Measurements from ENCODE around the gene GNAZ.

Gene GNAZ

DNA sequence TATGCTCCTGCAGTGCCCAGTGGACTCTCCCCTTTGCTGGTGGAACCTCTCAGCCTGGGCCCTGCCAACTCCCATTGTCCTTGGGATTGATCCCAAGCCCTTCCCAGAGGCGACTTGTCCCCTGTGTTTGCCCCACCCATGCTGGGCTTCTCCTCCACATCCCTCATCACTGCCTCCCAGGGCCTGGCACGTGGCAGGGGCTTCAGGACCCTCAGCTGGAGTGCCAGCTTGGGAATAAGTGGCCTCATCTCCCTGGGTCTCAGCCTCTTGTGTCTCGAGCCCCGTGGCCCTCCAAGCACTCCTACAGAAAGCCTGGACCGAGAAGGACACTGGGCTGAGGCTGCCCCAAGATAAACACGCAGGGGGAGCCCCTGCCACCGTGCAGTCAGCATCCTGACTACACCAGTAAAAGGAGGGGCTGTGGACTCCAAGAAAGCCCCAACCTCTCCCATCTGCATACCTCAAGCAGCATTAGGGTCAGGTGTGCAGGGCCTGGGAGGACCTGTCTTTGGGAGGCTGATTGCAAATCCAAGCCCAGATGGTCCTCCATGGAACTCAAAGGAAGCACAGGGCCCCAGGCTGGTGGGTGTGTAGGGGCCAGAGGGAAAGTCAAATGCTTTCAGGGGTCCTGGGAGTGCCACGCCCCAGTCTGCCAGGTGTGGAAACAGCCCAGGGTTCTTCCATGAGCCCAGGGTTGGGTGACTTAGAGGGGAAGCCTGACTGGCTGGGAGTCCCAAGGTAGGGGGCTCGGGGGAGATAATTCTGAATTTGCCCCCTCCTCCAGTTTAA lies 9.5 kb upstream of the GNAZ start:
- TF ChIP-seq EZH2 (IDR thresholded peaks at IDR 0.05) (no peak), POLR2AphosphoS5 (IDR thresholded peaks at IDR 0.05; ENCODE audit: borderline replicate concordance, low read depth, low read length) (no peak), FOXP2 (optimal IDR thresholded peaks at IDR 0.05; ENCODE audit: control extremely low read depth, extremely low read length, insufficient read depth) (no peak)
- no peak for DNase-seq (ENCODE audit: low read depth, low spot score)
- Histone ChIP-seq H3K36me3 (ENCODE audit: insufficient read depth, low read length) (no peaks in the 10 kb centered on the region), H3K27ac (no peak overlapping the region), H3K9ac (ENCODE audit: insufficient read length) (no peak overlapping the region), H3K9me3 (ENCODE audit: low read depth, low read length) (no peaks in the 10 kb centered on the region), H3K4me3 (no peak overlapping the region)

GRCh38 chr22:23061471-23062280 lies 8.6 kb upstream of the GNAZ start:
- H3K9me3 ChIP-seq (ENCODE audit: low read depth, low read length) = no peaks in the 10 kb centered on the region
- H3K27ac ChIP-seq = no peak overlapping the region
- H3K36me3 ChIP-seq (ENCODE audit: insufficient read depth, low read length) = no peaks in the 10 kb centered on the region
- no peak for DNase-seq (ENCODE audit: low read depth, low spot score)
- H3K4me3 ChIP-seq = no peak overlapping the region
- TF ChIP-seq FOXP2 (optimal IDR thresholded peaks at IDR 0.05; ENCODE audit: control extremely low read depth, extremely low read length, insufficient read depth) (no peak), EZH2 (IDR thresholded peaks at IDR 0.05) (no peak), POLR2AphosphoS5 (IDR thresholded peaks at IDR 0.05; ENCODE audit: borderline replicate concordance, low read depth, low read length) (no peak)
- H3K9ac ChIP-seq (ENCODE audit: insufficient read length) = no peak overlapping the region

DNA sequence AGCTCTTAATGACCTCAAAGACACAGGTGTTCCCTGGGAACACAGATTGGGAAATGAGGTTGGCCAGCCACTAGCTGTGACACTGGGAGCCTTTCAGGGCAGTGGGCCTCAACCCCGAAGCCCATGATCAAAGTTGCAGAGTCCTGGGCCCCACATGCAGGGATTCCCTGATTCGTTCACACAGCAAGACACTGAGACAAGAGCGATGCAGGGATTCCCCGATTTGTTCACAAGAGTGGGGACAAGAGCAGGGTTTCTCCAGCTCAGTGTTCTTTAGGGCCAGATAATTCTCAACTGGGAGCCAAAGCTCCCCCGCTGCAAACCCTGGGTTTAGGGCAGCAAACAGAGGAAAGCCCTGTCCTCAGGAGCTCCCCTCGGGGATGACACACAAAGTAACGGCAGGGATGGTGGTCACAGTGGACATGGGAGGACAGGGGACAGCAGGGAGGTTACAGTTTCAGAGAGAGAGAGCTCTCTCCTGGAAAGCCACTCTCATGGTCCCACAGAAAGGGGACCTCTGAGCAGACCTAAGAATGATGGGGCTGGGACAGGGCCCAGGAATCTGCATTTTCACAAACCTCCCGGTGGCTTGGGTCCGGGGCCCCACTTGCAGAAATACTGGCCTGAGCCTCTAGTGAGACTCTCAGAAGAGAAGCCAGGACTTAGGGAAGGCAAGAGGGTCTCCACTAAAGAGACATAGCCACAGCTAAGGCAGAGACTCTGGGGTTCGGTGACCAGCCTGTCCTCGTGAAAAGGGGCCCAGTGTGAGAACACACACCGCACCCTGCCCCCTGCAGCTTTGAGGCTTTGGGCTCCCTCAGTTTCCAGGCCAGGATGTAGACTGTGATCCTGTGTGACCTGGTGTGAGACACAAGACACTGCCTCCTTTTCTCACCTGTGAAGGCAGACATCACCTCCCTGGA lies 7.4 kb upstream of the GNAZ start:
- H3K4me3 ChIP-seq = no peak overlapping the region
- DNase-seq (ENCODE audit: low read depth, low spot score) = no peak
- no peak for TF ChIP-seq EZH2 (IDR thresholded peaks at IDR 0.05)
- TF ChIP-seq POLR2AphosphoS5 (IDR thresholded peaks at IDR 0.05; ENCODE audit: borderline replicate concordance, low read depth, low read length) = no peak
- no peak for TF ChIP-seq FOXP2 (optimal IDR thresholded peaks at IDR 0.05; ENCODE audit: control extremely low read depth, extremely low read length, insufficient read depth)
- no peak overlapping the region for H3K27ac ChIP-seq
- H3K9ac ChIP-seq (ENCODE audit: insufficient read length) = no peak overlapping the region
- no peaks in the 10 kb centered on the region for H3K36me3 ChIP-seq (ENCODE audit: insufficient read depth, low read length)
- no peaks in the 10 kb centered on the region for H3K9me3 ChIP-seq (ENCODE audit: low read depth, low read length)

DNA sequence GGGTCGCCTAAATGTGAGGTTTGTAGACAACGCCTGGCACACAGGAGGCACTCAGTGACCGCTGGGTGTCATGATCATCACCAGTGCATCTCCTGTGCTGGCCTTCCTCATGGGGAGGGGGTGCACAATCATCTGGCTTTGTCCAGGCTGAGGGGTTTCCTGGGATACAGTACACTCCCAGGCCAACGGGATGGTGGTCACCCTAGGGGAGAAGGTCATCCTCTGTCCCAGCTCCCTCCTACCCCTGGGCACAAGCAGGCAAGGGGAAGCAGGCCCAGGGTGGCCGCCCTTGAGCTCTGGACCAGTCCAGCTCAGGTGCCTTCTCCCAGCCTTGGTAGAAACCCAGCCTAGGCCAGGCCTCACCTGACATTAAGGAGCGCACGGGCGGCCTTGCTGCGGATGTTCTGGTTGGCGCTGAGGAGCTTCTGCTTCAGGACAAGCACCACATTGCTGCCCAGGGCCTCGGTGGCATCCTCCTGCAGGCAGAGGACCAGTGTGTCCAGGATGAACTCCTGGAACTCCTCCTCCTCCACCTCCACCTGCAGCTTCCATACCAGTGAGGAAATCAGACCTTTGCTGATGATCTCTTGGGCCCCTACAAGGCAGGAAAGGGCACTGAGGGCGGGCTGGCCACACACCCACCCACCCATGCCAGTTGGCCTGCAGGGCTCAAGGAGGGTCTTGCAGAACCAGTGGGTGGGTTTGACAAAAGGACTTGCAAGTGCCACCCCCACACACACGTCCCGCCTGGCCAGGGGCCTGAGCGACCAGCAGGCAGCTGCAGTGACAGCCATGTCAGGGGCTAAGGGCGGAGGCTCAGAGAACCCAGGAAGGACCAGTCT lies 6.6 kb upstream of the GNAZ start:
- Histone ChIP-seq H3K4me3 (no peak overlapping the region), H3K36me3 (ENCODE audit: insufficient read depth, low read length) (no peaks in the 10 kb centered on the region), H3K9ac (ENCODE audit: insufficient read length) (no peak overlapping the region), H3K9me3 (ENCODE audit: low read depth, low read length) (no peaks in the 10 kb centered on the region), H3K27ac (no peak overlapping the region)
- no peak for DNase-seq (ENCODE audit: low read depth, low spot score)
- TF ChIP-seq FOXP2 (optimal IDR thresholded peaks at IDR 0.05; ENCODE audit: control extremely low read depth, extremely low read length, insufficient read depth) (no peak), POLR2AphosphoS5 (IDR thresholded peaks at IDR 0.05; ENCODE audit: borderline replicate concordance, low read depth, low read length) (no peak), EZH2 (IDR thresholded peaks at IDR 0.05) (no peak)

DNA sequence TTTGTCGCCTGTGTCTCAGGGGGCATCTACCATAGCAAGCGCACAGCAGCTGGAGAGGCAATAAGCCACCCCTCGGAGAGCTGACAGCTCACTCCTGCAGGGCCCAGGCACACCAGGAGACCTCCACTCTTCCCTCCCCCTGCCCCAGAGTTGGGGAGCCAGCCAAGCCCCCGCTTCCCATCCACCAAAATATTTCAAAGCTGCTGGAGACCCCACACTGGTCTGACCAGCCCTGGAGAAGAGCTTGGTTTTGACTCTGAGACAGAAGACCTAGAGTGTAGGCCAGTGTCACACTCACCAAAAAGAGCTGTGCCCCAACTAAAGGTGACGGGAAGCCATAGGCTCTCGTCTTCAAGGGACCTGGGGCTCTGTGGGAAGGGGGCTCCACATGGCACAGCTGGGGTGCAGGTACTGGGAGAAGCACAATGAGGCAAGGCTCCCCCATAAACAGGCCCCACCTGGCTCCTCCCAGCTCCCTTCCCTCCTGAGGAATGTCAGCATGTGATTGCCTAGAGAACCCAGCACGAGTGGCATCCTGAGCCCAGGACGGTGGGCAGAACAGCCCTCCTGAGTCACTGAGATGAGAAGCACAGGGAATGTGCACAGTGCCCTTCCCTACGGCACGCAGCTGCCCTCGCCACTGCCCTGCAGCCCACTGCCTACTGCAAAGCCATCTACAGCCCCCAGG lies 5.8 kb upstream of the GNAZ start:
- Histone ChIP-seq H3K36me3 (ENCODE audit: insufficient read depth, low read length) (no peaks in the 10 kb centered on the region), H3K4me3 (no peak overlapping the region), H3K9me3 (ENCODE audit: low read depth, low read length) (no peaks in the 10 kb centered on the region), H3K27ac (no peak overlapping the region), H3K9ac (ENCODE audit: insufficient read length) (no peak overlapping the region)
- no peak for DNase-seq (ENCODE audit: low read depth, low spot score)
- TF ChIP-seq FOXP2 (optimal IDR thresholded peaks at IDR 0.05; ENCODE audit: control extremely low read depth, extremely low read length, insufficient read depth) (no peak), POLR2AphosphoS5 (IDR thresholded peaks at IDR 0.05; ENCODE audit: borderline replicate concordance, low read depth, low read length) (no peak), EZH2 (IDR thresholded peaks at IDR 0.05) (no peak)

GRCh38 chr22:23065069-23065451 lies 5.3 kb upstream of the GNAZ start:
- DNase-seq (ENCODE audit: low read depth, low spot score) = no peak
- no peaks in the 10 kb centered on the region for H3K9me3 ChIP-seq (ENCODE audit: low read depth, low read length)
- no peak overlapping the region for H3K9ac ChIP-seq (ENCODE audit: insufficient read length)
- TF ChIP-seq EZH2 (IDR thresholded peaks at IDR 0.05) (no peak), FOXP2 (optimal IDR thresholded peaks at IDR 0.05; ENCODE audit: control extremely low read depth, extremely low read length, insufficient read depth) (no peak), POLR2AphosphoS5 (IDR thresholded peaks at IDR 0.05; ENCODE audit: borderline replicate concordance, low read depth, low read length) (no peak)
- no peak overlapping the region for H3K27ac ChIP-seq
- H3K4me3 ChIP-seq = no peak overlapping the region
- no peaks in the 10 kb centered on the region for H3K36me3 ChIP-seq (ENCODE audit: insufficient read depth, low read length)
